ENCODE results near the gene HTD2. TPM values are rescaled to one million over a fixed set of nuclear protein-coding genes. Genes with fewer than 3 reads are reported as not detected.

The HTD2 gene
- total RNA-seq, 1 experiment from 2014 or later: 7.4 TPM

- no peaks in the 10 kb centered on the region for H3K9me3 ChIP-seq (ENCODE audit: insufficient read depth, low read depth)
- no peak overlapping the region for H2AFZ ChIP-seq
- no peaks in the 10 kb centered on the region for H3K79me2 ChIP-seq (ENCODE audit: low read depth)
- no peaks in the 10 kb centered on the region for H4K20me1 ChIP-seq (ENCODE audit: insufficient read depth)
- ChIA-PET POLR2A (ENCODE audit: unreplicated experiment) (no interaction called here), CTCF (no interaction called here)
- TF ChIP-seq CTCF (conservative IDR thresholded peaks at IDR 0.05) (no peak), EZH2 (IDR thresholded peaks at IDR 0.05; ENCODE audit: low read depth) (no peak)
- H3K4me1 ChIP-seq (replicated peaks; ENCODE audit: insufficient read depth): no peaks in the 10 kb centered on the region
- H3K4me3 ChIP-seq: no peak overlapping the region
- DNase-seq: no peak
- no TSS peak for BruUV-seq (replicated peaks)
- no peaks in the 10 kb centered on the region for H3K36me3 ChIP-seq (ENCODE audit: low read depth)
- H3K27ac ChIP-seq: no peak overlapping the region
- intact Hi-C loops (cut with micrococcal nuclease; ENCODE audit: unreplicated experiment): no loop called here
- H3K9me2 ChIP-seq (ENCODE audit: insufficient read depth): no peaks in the 10 kb centered on the region
- H3K27me3 ChIP-seq (ENCODE audit: insufficient read depth, low read depth): no peaks in the 10 kb centered on the region
- H3F3A ChIP-seq (ENCODE audit: insufficient read depth, low read depth): no peaks in the 10 kb centered on the region
- H3K4me2 ChIP-seq: no peak overlapping the region
Measured at GRCh38 chr3:58296269-58296668, 10.1 kb upstream of the HTD2 start.

DNA sequence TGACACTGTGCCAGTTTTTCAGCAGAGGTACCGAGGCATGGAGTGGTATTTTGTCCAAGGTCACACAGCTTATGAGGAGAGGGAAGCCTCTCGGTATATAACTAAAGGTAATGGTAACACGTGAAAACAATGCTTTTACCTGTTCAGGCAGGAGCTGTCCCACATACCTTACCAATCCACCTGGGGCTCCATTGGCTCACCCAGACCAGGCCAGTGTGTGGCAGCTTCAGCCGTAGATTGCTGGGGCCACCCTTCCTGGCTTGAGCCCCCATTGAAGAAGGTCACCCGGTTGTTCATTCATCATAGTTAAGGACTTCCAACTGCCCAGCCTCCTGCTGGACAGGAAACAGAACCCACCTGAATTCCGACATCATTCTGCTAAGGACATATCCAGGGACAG is 9.5 kb upstream of the HTD2 start:
- no peaks in the 10 kb centered on the region for H4K20me1 ChIP-seq (ENCODE audit: insufficient read depth)
- BruUV-seq (replicated peaks): no TSS peak
- POLR2A ChIA-PET (ENCODE audit: unreplicated experiment): no interaction called here
- TF ChIP-seq CTCF (conservative IDR thresholded peaks at IDR 0.05) (no peak), EZH2 (IDR thresholded peaks at IDR 0.05; ENCODE audit: low read depth) (no peak)
- no peaks in the 10 kb centered on the region for H3F3A ChIP-seq (ENCODE audit: insufficient read depth, low read depth)
- H3K79me2 ChIP-seq (ENCODE audit: low read depth): no peaks in the 10 kb centered on the region
- no peaks in the 10 kb centered on the region for H3K9me2 ChIP-seq (ENCODE audit: insufficient read depth)
- intact Hi-C loops (cut with micrococcal nuclease; ENCODE audit: unreplicated experiment): no loop called here
- H3K4me1 ChIP-seq (replicated peaks; ENCODE audit: insufficient read depth): no peaks in the 10 kb centered on the region
- H2AFZ ChIP-seq: no peak overlapping the region
- H3K4me2 ChIP-seq: no peak overlapping the region
- H3K27me3 ChIP-seq (ENCODE audit: insufficient read depth, low read depth): no peaks in the 10 kb centered on the region
- H3K27ac ChIP-seq: no peak overlapping the region
- CTCF ChIA-PET: interaction anchor here (0.6 kb wide), 1 partner anchor 264 kb away, joined by 3 read pairs; no protein-coding TSS in a partner anchor
- H3K36me3 ChIP-seq (ENCODE audit: low read depth): no peaks in the 10 kb centered on the region
- H3K4me3 ChIP-seq: no peak overlapping the region
- H3K9me3 ChIP-seq (ENCODE audit: insufficient read depth, low read depth): no peaks in the 10 kb centered on the region
- DNase-seq: no peak

DNA sequence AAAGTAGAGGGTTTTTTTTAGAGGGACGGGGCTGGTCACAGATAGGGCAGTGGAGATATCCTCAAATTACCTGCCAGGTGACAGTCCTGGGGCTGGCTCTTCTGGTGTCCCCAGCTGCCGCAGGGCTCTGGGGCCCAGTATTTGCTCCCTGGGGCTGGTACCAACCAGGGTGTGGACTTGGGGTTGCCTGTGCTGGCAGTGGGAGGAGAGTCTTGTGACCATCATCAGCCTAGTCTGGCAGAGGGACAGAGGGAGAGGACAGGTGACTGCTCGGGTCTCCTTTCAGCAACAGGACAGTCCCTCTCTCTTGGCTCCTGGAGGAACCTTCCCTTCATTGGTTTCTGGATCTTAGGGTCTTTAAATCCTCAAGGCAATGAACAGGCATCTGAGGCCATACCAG is 8.1 kb upstream of the HTD2 start:
- no peak overlapping the region for H2AFZ ChIP-seq
- no peak for DNase-seq
- H3F3A ChIP-seq (ENCODE audit: insufficient read depth, low read depth): no peaks in the 10 kb centered on the region
- H3K9me2 ChIP-seq (ENCODE audit: insufficient read depth): no peaks in the 10 kb centered on the region
- POLR2A ChIA-PET (ENCODE audit: unreplicated experiment): interaction anchor here (0.5 kb wide), 1 partner anchor 1291 kb away, joined by 4 read pairs; no protein-coding TSS in a partner anchor
- intact Hi-C loops (cut with micrococcal nuclease; ENCODE audit: unreplicated experiment): no loop called here
- no peaks in the 10 kb centered on the region for H3K79me2 ChIP-seq (ENCODE audit: low read depth)
- H3K27me3 ChIP-seq (ENCODE audit: insufficient read depth, low read depth): no peaks in the 10 kb centered on the region
- H3K4me1 ChIP-seq (replicated peaks; ENCODE audit: insufficient read depth): no peaks in the 10 kb centered on the region
- H3K36me3 ChIP-seq (ENCODE audit: low read depth): no peaks in the 10 kb centered on the region
- H4K20me1 ChIP-seq (ENCODE audit: insufficient read depth): no peaks in the 10 kb centered on the region
- no peak overlapping the region for H3K4me2 ChIP-seq
- H3K27ac ChIP-seq: no peak overlapping the region
- no peak overlapping the region for H3K4me3 ChIP-seq
- BruUV-seq (replicated peaks): no TSS peak
- H3K9me3 ChIP-seq (ENCODE audit: insufficient read depth, low read depth): no peaks in the 10 kb centered on the region
- CTCF ChIA-PET: interaction anchor here (0.6 kb wide), 1 partner anchor 87 kb away, joined by 4 read pairs; no protein-coding TSS in a partner anchor
- TF ChIP-seq CTCF (conservative IDR thresholded peaks at IDR 0.05): no peak
- TF ChIP-seq EZH2 (IDR thresholded peaks at IDR 0.05; ENCODE audit: low read depth): no peak

Data from PC-9 (cell line).